HG02588 (cell line): ENCODE data around the gene COL5A2.

ENCODE experiments used
- ATAC-seq: cut with Tn5 transposase; IDR thresholded peaks from one replicate; pipeline ENCODE4 v1.9.1; 2021; ENCODE audit warnings: mild to moderate bottlenecking, moderate library complexity; ENCODE audit not compliant: unreplicated experiment

COL5A2 gene

DNA sequence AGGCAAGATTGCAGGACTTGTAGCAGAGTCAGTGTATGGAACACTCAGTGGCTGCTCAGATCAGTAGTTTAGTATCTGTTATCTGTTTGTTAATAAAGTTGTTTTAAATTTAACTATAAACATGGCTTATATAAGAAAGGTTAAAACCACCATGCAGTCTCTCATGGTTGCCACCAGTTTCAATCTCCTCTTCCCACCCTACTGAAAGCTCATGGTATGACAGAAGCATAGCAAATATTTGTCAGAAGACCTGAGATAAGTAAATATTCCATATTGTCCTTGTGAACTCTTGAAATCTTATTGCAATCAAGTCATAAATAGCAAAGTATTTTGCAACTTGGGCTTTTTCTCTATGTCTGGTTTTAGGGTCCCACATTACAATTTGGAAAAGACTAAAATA, 2.1 kb upstream of the COL5A2 start:
- no peak for ATAC-seq

- ATAC-seq = no peak
Observed at GRCh38 chr2:189178726-189179569, 613 bp downstream of the COL5A2 start.

DNA sequence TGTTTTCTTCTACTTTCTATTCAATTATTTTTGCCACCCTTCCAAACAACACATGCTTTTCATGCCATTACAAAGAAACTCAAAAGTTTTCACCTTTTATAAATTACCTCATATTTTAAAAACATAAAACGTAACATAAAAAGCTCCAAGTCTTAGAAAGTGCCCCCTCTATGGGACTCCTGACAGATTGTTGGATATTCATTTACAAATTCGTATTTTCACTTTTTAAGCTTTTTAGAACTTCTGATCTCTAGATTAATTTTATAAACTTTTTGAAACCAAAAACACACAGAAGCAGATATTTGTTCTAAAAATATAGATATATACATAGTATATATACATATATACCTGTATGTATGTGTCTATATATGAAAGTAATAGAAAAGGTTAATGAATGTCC, 1.5 kb downstream of the COL5A2 start:
- no peak for ATAC-seq

DNA sequence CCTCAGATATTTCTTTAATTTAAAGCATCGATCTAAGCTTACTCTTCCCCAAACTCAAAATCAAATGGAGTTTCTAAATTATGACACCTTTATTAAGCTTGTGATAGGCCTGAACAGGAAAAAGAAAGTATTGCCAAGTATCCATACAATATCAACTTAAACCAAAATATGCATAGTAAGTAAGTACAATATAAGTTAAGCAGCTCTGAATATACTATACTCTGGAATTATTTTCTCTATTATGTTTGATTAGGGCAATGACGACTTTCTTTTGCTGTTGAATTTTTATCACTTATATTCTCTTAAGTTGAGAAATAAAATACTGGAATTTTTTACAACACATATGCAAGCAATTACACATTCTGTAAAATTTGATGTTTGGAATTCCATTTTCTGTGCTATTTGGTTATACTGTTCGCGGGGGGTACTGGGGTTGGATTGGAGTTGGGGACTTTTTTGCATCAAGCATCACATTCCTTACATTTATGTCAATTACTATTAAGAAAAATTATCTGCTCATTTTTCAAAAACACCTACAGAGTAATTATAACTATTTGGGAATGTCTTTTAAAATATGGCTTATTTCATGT, 2.2 kb downstream of the COL5A2 start:
- ATAC-seq = no peak

DNA sequence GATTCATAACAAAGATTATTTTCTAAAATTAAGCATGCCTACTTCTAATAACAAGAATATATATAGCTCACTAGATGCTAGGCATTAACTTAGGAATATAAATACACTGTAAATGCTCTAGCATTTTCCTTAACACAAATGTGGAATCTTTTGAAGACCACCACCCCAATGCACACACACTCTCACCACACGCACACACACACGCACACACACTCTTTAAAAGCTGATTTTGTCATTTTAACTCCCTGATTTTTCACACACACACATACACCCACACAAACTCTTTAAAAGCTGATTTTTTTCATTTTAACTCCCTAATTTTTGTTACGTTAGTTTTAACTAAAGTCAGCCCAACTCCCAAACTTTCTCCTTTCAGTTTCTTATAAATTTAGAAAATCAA, 3.0 kb downstream of the COL5A2 start:
- no peak for ATAC-seq

- no peak for ATAC-seq
Observed at GRCh38 chr2:189175869-189176433, 3.6 kb downstream of the COL5A2 start.

DNA sequence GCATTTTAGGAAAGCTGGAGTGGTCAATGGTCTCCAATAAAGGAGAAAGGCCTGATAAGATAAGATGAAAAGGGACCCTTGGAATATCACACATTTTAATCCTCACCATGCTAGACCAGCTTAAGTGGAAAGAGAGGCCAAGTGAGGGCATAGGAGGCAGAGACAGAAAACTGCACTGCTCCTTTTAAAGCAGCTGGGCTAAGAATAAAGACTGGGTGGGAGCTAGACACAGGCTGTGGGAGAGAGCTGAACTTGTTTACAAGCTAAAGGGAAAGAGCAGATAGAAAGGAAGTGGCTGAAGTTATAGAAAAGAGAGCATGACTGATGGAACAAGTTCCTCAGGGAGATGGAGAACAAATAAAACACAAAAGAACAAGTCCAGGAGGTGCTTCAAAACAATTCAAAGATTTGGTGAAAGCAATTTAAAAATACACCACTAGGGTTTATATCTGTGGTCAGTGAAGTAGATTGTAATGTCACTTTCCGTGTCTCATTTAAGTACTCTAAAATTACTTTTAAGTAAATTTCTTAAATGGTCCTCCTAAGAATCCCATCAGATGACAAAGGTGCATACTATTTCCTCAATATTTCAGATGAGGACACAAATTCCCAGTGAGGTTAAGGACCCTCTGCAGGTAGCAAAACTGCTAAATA, 7.5 kb downstream of the COL5A2 start:
- ATAC-seq = no peak

DNA sequence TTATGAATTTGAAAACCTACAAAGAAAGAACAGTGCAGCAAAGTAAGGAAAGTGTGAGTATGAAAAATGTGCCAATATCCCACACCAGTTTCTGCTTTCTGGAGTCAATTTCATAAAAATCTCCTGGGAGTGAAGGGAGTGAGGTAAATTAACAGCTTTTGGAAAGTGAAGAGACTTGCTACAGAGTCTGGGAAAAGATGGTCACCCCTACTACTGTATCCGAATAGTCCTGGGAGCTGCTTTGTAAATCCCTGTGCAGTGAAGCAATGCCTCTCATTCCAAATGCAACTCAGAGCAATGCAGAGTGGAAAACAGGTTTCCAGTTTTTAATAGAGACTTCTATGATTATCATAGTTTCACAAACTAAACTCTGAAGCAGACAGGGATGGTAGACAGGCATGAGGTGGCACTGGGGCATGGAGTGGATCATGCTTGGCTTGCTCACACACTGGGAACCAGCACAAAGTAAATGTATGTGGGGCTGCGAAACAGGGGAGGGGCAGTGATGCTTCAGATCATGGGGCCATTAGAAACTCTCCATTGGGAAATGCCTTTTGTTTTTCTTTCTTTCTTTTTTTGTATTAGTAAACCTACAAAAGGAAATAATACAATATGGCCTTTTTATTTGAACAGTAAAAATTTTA, 10.6 kb downstream of the COL5A2 start:
- ATAC-seq = no peak

DNA sequence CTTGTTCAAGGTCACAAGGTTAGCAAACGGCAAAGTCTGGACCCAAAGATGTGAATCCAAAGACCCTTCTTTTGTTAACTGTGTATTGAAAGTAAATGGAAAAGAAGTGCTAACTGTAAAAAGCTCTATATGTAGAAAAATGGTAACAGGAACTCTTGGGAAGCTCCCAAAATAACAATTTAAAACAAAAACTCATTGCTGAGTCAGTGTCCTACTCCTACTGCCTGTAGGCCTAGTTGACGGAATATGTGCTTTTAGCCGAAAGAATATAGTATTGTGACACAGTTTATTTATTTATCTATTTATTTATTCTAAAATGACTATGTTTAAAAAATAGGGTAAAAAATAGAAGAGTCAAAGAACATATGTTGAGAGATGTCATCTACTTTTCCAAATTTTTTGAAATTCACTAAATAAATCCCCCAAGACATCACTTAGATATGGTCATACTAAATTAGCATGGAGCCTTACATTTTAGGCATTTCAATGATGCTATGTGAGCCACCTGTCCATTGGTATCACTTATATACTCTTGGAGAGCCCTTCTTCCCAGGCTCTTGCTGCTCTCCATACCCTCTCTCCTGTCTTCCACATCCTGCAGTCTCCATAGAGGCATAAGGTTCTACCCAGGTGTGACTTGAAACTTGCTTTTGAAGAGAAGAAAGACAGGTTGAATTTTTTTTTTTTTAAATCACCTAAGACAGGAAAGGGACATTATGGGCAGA, 13.7 kb downstream of the COL5A2 start:
- no peak for ATAC-seq

DNA sequence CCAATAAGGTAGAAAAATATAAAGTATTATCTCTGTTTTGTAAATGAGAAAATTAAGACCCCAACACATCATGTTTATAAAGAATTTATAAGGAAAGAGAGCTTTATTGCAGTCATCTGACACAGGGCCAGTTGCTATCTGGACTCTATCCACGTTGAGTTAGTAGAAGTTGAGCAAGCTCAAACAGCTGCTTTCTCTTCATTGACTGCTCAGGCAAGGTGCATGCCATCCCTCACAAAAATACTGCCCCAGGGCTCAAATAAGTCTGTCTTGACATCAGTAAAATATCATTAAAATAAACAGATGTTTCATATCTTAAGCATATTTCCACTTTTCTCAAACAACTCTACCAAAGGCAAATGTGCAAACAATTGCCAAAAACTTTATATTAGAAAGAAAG, 14.8 kb downstream of the COL5A2 start:
- no peak for ATAC-seq

- no peak for ATAC-seq
Observed at GRCh38 chr2:189163889-189164288, 15.7 kb downstream of the COL5A2 start.

DNA sequence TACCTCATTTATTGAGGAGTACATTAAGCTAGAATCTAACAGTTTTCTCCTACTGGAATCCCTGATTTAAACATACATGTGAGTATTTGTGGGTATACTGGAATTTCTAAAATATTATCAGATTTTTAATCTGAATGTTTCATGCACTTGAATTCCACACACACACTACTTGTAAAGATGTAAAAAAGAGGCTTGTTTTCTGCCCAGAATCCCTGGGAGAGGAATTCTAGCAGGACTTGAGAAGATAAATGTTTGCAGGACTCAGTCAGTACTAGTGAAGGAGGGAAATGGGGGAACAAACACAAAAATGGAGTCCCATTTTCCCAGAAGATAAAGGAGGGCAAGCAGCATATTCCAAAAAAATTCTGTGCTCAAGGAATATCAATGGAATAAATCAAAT, 17.0 kb downstream of the COL5A2 start:
- no peak for ATAC-seq

DNA sequence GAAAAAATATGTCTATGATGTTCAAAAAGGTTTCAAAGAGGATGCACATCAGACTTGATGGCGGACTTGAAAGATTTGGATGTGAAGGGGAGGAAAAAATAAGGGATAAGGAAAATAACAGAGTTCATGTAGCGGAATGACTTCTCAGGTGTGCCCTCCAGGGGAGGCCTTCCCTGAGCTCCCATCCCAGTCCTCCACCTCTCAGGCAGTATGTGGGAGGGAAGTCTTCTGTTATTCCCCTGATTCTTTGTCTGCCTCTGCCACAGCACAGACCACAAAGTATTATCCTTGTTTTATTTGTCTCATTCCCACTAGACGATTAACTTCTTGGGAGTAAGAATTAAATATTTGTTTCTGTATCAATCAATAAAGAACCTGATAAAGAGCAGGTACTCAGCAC, 17.7 kb downstream of the COL5A2 start:
- no peak for ATAC-seq

DNA sequence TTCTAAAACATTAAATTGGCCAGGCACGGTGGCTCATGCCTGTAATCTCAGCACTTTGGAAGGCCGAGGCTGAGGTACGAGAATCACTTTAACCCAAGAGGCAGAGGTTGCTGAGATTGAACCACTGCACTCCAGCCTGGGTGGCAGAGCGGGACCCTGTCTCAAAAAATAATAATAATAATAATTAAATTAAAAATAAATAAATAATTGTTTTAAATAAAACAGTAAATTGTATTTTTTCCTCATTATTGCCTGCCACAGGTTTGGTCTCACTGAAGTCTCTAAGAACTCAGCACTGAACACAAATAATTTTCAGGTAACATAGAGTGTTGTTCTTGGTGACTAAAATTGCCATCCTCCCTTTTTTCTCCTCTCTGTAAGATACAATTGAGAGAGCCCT, 19.8 kb downstream of the COL5A2 start:
- no peak for ATAC-seq

DNA sequence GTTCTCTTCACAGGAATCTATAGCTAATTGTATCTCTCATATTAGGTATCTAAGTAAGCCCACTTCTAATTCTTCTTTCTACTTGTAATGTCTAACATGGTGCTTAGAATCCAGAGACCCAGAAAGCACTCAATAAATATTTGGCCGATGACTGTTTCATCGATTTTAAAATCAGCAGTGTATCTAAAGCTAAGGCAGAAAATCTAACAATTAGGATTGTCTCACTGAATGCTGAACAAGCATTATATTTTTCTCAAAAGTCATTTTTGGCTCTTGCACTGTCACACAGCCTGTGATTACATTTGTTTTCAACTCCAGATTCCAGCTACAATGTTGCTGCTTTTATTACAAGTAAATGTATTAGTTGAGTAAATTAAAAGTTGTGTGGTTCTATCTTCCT, 20.3 kb downstream of the COL5A2 start:
- ATAC-seq = no peak

DNA sequence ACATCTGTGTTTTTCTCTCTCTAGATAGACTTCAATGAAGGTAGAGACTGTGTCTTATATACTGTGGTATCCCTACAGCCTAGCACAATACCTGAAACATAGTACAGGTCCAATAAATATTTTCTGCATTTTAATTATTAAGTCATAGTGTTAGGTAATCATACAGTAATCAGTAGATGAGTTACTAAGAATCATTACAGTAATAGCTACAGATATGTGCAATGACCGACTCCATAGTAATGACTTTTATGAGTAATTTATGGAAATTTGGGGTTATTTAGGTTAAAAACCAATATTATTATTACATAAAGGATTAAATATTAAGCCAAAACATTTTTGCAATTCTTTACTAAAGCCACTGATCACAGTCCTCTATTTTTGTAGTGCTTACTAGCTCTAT, 21.6 kb downstream of the COL5A2 start:
- ATAC-seq = no peak

DNA sequence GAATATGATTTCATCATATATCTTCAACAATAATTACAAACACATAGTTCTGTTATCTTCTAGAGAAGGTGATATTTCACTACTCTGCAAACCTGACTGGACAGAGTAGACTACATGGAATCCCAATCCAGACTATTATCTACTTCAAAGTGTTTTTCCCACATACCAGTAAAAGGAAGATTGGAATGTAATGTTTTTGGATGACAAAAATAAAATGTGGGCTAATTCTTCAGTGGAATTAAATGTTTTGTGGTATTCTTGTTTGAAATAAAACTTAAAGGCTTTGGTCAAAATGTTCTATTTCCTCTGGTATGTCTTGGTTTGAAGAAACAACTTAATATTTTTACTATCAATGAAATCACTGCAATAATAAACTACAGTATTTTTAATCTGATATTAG, 22.1 kb downstream of the COL5A2 start:
- ATAC-seq = no peak

GRCh38 chr2:189155795-189156194, 23.8 kb downstream of the COL5A2 start:
- no peak for ATAC-seq

DNA sequence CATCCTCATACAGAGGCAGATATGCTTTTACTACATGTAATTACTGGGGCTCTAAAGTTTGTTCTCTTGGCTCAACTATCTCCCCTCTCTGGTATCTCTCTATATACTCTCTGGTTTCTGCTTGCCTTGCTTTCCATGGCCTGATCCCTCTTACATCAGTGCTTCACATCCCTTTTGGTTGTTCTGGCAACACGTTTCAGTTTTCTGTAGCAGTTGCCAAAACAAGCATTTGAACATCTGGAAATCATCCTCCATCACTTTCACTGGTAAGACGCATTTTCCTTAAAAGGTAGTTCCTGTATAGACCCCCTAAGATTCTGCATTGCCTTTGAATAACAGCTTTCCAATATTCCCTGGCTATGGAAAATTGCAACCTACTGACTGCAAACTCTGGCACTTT, 25.9 kb downstream of the COL5A2 start:
- no peak for ATAC-seq

- ATAC-seq = no peak
Observed at GRCh38 chr2:189152483-189152882, 27.1 kb downstream of the COL5A2 start.

DNA sequence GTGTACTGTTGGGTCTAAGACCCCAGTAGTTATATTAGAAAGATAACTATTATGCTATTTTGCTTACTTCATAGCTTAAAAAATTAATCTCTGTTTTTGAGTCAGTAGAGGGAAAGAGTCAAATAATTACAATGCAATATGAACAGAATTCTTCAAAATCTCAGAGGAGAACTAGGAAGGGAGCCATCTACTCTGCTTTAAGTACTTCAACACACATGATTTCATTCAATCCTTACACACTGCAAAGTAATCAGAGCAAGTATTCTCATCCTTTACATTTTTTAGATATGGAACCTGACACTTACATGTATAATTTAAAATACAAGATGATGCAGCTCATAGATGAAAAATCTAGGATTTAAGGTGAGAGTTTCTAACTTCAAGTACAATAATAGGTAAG, 27.7 kb downstream of the COL5A2 start:
- no peak for ATAC-seq
